ENCODE results near the gene STUM.

The STUM gene

DNA sequence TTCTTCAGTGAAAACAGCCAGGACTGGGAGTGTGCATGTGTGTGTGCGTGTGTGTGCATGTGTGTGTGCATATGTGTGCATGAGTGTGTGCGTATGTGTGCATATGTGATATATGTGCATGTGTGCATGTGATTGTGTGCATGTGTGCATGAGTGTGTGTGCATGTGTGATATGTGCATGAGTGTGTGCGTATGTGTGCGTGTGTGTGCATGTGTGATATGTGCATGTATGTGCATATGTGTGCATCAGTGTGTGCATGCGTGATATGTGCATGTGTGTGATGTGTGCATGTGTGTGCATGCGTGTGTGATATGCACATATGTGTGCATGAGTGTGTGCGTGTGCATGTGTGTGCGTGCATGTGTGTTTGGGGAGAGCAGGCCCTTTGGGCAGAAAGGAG lies 100.7 kb downstream of the STUM start:
- FAIRE-seq, result no peak
- no peak for TF ChIP-seq CTCF (IDR thresholded peaks at IDR 0.05; ENCODE audit: insufficient read depth, missing control alignments)
- no peak for DNase-seq (ENCODE audit: insufficient read length, low spot score)

GRCh38 chr1:226649780-226650179 lies 101.2 kb downstream of the STUM start:
- DNase-seq (ENCODE audit: insufficient read length, low spot score), result no peak
- peak; percentile 53 for TF ChIP-seq CTCF (IDR thresholded peaks at IDR 0.05; ENCODE audit: insufficient read depth, missing control alignments)
- no peak for FAIRE-seq

DNA sequence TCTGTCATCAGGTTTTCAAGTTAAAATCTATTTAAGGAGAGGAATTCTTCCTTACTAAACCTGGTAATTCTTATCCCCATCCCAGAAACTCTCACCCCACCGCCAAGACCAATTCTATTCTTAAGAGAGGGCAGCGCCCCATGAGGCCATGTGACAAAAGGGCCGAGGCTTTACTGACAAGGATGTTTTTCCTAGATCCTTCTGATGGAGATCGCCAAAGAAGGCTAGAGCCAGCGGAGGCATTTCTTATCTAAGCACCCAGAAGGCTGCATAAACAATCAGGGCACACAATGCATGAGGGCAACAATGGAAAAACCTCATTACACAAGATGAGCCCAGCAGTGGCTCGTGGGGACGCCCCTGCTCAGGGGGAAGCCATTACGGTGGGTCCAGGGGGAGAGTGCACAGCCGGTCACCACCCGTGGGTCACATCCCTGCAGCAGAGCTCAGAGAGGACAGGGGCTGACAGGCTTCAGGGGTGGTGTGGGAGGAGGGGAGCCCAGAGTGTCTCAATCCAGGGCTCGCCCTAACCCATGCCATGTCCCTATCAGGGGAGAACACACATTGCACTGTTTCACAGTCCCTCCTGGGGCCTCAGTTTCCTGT lies 101.8 kb downstream of the STUM start:
- FAIRE-seq, result no peak
- DNase-seq (ENCODE audit: insufficient read length, low spot score), result no peak
- TF ChIP-seq CTCF (IDR thresholded peaks at IDR 0.05; ENCODE audit: insufficient read depth, missing control alignments), result no peak

DNA sequence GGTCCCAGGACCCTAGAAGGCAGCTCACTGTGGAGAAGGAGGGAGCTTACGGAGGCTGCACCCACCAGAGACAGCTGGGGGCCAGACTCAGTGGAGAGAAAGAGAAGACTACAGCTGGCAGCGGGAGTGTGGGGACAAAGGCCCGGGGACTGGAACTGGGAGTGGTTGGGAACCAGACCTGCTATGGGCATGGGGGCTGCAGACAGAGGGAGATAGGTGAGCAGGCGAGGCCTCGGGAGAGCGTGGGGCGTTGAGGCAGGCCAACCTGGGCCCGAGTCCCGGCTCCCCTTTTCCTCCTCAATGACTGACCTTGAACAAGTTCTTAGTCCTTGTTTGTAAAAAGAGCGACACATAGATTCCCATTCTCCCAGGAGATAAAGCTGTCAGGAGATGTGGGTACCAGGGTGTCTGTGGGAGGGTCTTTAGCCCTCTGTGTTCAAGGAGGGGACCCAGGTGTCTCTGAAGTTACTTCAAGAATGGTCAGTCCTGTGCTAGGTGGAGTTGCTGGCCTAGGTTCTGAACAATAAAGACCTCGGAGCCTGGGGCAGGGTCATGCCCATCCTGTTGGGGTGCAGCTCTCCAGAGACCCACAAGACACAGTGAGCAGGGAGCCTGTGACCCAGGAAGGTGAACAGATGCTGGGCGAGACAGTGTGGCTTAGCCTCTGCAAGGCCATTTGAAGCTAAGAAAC lies 102.6 kb downstream of the STUM start:
- FAIRE-seq (no peak), DNase-seq (ENCODE audit: insufficient read length, low spot score) (no peak)
- TF ChIP-seq CTCF (IDR thresholded peaks at IDR 0.05; ENCODE audit: insufficient read depth, missing control alignments), result no peak

DNA sequence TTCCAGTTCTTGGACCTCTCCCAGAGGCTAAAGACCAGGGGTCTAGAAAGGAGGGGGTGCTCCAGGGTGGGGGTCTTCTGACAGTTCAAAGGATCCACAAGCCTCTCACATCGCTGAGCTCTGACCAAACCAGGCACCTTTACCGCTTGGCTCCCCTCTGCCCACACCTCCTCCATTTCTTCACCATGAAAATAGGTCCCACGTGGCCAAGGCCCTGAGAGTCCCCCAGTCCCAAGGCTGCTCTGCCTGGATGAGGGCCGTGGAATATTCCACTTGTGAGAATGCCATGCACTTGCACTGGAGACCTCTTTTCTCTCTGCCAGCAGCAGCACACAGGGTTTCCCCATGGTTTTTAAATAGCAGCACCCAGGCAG lies 103.2 kb downstream of the STUM start:
- no peak for DNase-seq (ENCODE audit: insufficient read length, low spot score)
- no peak for TF ChIP-seq CTCF (IDR thresholded peaks at IDR 0.05; ENCODE audit: insufficient read depth, missing control alignments)
- FAIRE-seq, result no peak

DNA sequence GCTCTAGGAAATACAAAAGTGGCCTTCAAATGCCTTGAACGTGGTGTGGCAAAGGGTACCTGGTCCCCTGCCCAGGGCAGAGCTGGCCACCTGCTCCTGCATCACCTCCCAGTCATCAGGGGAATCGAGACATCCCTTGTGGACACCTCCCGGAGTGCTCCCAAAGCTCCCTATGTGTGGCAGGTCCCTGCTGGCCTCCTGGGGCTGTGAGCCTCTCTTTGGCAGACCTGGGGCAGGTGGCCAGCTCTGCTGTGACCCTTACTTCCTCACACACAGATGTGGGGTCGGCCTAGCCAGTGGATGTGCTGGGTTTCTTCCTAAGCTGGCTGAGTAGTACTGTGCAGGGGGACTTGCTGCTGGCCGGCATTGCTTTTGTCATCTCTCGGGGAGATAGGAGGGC lies 104.0 kb downstream of the STUM start:
- no peak for FAIRE-seq
- DNase-seq (ENCODE audit: insufficient read length, low spot score), result no peak
- TF ChIP-seq CTCF (IDR thresholded peaks at IDR 0.05; ENCODE audit: insufficient read depth, missing control alignments), result no peak

DNA sequence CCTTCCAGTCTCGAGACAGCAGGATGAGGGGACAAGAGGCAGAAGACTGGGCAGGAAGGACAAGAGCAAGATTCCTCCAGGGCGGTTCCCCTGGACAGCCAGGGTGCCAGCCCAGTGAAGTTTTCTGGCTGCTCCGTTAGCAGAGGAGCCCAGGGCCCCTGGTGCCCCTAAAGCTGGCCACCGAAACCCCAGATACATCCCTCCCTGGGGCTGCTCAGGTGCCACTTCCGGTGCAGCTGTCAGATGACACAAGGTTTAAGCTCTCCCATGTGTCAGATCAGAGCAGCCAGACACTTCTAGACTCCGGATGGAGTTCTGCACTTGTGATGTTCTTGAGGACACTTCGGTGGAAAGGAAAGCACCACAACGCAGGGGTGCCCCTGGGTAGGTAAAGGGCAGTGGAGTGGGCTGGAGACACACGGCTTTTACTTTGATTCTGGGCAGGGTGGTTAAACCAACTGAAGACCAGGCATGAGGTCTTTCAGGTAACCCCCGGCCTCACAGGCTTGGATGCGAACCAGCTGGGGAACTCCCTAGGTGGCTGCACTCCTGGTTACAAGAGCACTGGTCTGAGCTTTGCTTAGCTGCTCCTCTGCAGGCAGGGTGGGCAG lies 104.9 kb downstream of the STUM start:
- DNase-seq (ENCODE audit: insufficient read length, low spot score) (no peak), FAIRE-seq (no peak)
- TF ChIP-seq CTCF (IDR thresholded peaks at IDR 0.05; ENCODE audit: insufficient read depth, missing control alignments), result no peak
